GM19438 (cell line): ENCODE data around the gene HHEX.
A peak's percentile ranks its signal among the peaks of the same experiment; 100 is the strongest.
"Not testable (repeated sequence)": the region's sequence is repeated elsewhere in the genome, so short reads cannot be mapped to it uniquely, and the experiment has no call there.

ENCODE experiments used
- ATAC-seq: cut with Tn5 transposase; IDR thresholded peaks from one replicate; pipeline ENCODE4 v1.9.1; 2021; ENCODE audit warnings: low read depth; ENCODE audit not compliant: unreplicated experiment

The HHEX gene

DNA sequence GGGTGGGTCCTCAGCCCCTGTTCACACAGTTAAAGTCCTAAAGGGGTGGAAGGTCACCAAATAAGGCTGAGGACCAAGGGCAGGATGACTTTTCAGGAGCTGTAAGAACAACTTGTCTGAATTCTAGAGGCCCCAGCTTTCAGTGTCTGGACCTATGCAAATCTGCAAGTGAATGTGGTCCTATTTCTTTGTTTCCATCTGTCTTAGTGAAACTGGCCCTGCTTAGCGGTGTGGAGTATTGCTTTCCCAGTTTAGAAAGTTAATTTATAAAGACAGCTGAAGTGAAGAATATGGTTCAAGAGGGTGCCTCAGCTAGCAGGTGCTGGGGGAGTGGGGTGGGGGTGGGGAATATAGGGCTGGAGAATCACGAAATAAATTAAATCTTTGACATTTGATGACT lies 40.1 kb downstream of the HHEX start:
- ATAC-seq, result peak; percentile 98

DNA sequence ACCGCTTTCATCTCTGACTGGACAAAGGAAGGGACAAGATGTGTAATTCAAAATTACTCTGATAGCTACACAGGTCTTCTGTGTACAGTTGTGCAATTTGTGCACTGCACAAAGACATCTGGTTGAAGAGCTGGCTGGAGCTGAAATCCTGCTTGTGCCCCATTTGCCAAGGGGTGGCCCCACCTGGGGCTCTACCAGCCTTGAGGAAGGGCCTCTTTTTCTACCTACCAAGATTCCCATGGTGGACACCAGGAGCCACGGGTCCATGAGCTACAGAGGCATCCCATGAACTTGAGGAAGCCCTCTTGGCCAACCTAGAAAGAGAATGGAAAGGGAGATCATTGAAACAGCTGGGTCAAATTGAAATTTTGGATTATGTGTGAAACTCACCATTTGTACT lies 43.2 kb downstream of the HHEX start:
- no peak for ATAC-seq

DNA sequence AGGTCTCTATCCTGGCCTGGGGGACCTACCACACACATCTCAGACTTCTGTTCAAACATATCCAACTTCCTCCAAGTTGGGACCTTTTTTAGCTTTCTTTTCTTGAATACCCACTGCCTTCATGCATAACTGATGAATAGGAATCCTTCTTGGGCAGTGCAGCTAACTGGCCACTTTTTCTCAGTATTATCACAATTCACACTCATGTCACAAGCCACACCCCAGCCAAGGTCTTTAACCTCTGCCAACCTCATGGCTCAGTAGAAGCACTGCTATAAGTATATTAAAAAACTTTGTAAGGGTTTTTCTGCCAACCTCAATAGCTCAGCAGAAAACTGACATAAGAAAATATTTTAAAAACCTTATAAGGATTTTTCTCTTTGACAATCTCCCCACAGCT lies 44.5 kb downstream of the HHEX start:
- ATAC-seq, result no peak

DNA sequence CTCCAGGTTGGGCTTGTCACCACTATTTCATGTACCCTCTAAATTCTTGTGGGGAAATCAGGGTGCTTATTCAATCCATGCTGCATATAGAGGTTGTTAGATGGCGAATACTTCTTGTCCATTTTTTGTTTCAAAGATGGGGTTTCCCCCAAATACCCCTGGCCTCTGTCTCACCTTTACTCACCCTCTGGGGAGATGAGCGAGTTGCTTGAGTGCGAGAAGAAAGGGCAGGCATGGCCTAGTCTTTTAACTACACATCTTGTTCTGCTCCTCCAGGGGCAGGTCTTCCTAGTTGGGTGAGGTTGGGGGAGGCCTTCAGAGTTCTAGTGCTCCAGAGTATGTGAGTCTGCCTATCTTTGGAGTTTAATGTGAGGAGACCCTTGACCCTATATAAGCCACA lies 46.2 kb downstream of the HHEX start:
- ATAC-seq, result no peak

DNA sequence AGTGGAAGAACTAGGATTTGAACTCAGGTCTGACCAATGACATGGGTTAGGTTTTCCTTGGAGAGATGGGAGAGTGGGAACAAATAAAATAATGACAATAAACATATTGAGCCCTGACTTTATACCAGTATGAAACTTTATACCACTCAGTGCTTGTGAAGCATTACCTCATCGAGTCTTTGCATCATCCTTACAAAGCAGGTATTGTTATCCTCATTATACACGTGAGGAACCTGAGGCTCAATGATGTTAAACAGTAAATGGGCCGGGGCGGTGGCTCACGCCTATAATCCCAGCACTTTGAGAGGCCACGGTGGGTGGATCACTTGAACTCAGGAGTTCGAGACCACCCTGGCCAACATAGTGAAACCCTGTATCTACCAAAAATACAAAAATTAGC lies 47.7 kb downstream of the HHEX start:
- ATAC-seq, result no peak

DNA sequence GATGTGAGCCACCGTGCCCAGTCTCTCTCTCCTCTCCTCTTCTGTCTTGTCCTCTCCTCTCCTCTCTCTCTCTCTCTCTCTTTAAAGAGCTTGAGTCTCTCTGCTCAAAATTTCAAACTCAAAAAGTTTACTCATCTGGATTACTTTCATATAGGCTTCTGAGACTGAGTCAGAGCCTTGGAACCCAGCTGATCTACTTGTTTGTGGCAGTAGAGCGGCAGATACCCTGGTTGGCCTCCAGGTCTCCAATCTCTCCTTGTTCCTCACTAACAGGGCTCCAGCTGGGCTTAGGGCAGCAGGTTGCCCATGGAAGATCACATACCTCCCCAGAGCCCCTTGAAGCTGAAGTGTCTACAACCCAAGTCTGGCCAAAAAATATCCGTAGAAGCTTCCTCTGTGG lies 51.0 kb downstream of the HHEX start:
- no peak for ATAC-seq

DNA sequence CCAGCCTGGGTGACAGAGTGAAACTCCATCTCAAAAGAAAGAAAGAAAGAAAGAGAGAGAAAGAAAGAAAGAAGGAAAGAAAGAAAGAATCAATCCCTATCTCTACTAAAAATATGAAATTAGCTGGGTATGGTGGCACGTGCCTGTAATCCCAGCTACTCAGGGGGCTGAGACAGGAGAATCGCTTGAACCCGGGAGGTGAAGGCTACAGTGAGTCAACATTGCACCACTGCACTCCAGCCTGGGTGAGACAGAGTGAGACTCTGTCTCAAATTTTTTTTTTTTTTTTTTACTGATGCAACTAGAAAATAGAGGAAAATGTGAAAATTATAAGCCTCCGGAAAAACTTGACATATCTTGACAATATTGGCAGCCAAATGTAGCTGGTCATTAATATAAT lies 52.0 kb downstream of the HHEX start:
- ATAC-seq, result not testable (repeated sequence)

DNA sequence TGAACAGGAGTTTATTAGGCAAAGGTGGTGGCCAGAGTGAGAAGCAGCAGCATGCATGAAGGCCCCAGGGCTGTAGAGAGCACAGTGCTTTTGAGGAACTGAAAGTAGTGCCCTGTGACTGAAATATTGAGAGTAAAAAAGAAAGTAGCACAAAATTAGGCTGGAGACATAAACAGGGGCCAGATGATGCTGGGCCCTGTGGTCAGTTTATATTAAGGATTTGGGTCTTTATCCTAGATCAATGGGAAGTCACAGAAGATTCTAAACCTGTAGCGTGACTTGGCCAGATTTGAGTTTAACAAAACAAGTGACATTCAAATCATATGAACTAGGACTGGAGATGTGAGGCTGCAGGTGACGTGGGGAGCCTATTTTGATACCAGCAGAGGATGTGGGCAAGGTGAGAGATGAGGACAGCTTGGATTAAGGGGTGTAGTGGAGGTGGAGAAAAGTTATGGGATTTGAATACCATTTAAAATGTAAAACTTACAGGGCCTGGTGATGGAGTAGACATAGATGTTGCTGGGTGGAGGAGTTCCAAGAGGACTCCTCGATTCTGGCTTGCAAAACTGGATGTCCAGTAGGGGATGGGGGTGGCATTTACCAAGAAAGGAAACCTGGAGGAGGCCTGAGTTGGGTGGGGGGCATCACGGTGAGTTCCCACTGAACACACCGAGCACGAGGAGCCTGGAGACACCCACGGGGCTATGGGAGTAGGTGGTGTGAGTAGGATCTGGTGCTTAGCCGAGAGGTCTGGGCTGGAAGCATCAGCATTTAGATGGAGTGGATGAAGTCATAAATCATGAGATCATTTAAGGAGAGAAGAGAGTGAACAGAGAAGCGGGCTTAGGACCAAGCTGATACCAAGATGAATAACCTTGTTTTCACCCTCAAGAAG lies 52.8 kb downstream of the HHEX start:
- peak; percentile 97 for ATAC-seq
